HG03342 (cell line): Measurements from ENCODE around the gene KCNE1.
"Not testable (repeated sequence)": the region's sequence is repeated elsewhere in the genome, so short reads cannot be mapped to it uniquely, and the experiment has no call there.

ENCODE experiments used
- ATAC-seq: cut with Tn5 transposase; IDR thresholded peaks from one replicate; pipeline ENCODE4 v1.9.1; 2021; ENCODE audit warnings: mild to moderate bottlenecking, moderate library complexity; ENCODE audit not compliant: unreplicated experiment

The KCNE1 gene

GRCh38 chr21:34514576-34515115 lies 2.6 kb upstream of the KCNE1 start:
- ATAC-seq = no peak

GRCh38 chr21:34513129-34513675 lies 1.2 kb upstream of the KCNE1 start:
- ATAC-seq = no peak

GRCh38 chr21:34511181-34511580 lies 829 bp downstream of the KCNE1 start:
- ATAC-seq = no peak

- no peak for ATAC-seq
These were observed 1.6 kb downstream of the KCNE1 start for GRCh38 chr21:34510148-34511142.

- no peak for ATAC-seq
These were observed 2.9 kb downstream of the KCNE1 start for GRCh38 chr21:34509151-34509550.

GRCh38 chr21:34504595-34504994 lies 7.4 kb downstream of the KCNE1 start:
- ATAC-seq = no peak

- no peak for ATAC-seq
These were observed 9.4 kb downstream of the KCNE1 start for GRCh38 chr21:34502480-34503106.

GRCh38 chr21:34501716-34502115 lies 10.3 kb downstream of the KCNE1 start:
- no peak for ATAC-seq

- no peak for ATAC-seq
These were observed 11.8 kb downstream of the KCNE1 start for GRCh38 chr21:34500191-34500590.

GRCh38 chr21:34499116-34499515 lies 12.9 kb downstream of the KCNE1 start:
- no peak for ATAC-seq

- no peak for ATAC-seq
These were observed 13.4 kb downstream of the KCNE1 start for GRCh38 chr21:34498623-34499022.

- not testable (repeated sequence) for ATAC-seq
These were observed 28.2 kb downstream of the KCNE1 start for GRCh38 chr21:34483854-34484253.

GRCh38 chr21:34483435-34483834 lies 28.6 kb downstream of the KCNE1 start:
- ATAC-seq = not testable (repeated sequence)

GRCh38 chr21:34467333-34467732 lies 44.7 kb downstream of the KCNE1 start:
- not testable (repeated sequence) for ATAC-seq

GRCh38 chr21:34459426-34459825 lies 52.6 kb downstream of the KCNE1 start:
- not testable (repeated sequence) for ATAC-seq

GRCh38 chr21:34458266-34458665 lies 53.7 kb downstream of the KCNE1 start:
- not testable (repeated sequence) for ATAC-seq

- not testable (repeated sequence) for ATAC-seq
These were observed 55.8 kb downstream of the KCNE1 start for GRCh38 chr21:34456180-34456579.

- not testable (repeated sequence) for ATAC-seq
These were observed 56.4 kb downstream of the KCNE1 start for GRCh38 chr21:34455628-34456027.

GRCh38 chr21:34447018-34447417 lies 65.0 kb downstream of the KCNE1 start:
- not testable (repeated sequence) for ATAC-seq

- not testable (repeated sequence) for ATAC-seq
These were observed 68.5 kb downstream of the KCNE1 start for GRCh38 chr21:34443486-34443885.

- not testable (repeated sequence) for ATAC-seq
These were observed 82.3 kb downstream of the KCNE1 start for GRCh38 chr21:34429710-34430109.
